ENCODE measurements around the gene TEDDM1.

TEDDM1 gene

DNA sequence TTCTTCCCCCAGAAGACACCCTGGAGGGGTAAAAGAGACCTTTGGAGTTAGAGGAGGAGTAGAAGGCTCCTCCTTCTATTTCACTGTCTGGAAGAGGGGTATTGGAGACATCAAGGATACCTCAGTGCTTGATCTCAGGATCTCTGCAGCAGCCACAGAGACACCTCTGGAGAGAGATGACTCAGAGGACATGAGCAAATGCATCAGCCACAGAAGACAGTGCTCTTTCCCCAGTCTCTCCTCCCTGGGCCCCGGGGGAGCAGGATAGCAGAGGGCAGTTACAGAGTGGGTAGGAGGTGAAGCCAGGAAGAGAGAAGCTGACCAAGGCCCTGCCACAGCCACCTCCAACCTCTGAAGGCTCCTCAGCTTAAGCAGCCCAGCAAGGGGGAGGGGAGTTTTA lies 15.3 kb upstream of the TEDDM1 start:
- Mint-ChIP-seq H3K36me3 (ENCODE audit: low read depth) (no peaks in the 10 kb centered on the region), H3K27ac (no peak overlapping the region), H3K4me1 (ENCODE audit: low read depth) (no peaks in the 10 kb centered on the region), H3K27me3 (peaks cover 36% of the 10 kb centered on the region), H3K4me3 (no peak overlapping the region), H3K9me3 (no peaks in the 10 kb centered on the region)
- no peak for DNase-seq

DNA sequence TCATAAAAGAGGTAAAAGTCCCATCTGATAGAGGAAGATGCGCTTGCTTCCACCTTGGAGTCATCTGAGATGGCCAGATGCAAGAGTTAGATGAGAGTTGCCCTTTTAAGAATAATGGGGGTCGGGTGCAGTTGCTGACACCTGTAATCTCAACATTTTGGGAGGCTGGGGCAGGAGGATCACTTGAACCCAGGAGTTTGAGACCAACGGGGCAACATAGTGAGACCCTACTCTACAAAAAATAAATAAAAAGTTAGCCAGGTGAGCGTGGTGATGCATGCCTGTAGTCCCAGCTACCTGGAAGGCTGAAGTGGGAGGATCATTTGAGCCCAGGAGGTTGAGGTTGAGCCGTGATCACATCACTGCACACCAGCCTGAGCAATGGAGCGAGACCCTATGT lies 13.5 kb upstream of the TEDDM1 start:
- Mint-ChIP-seq H3K9me3 (no peaks in the 10 kb centered on the region), H3K27me3 (peaks cover 38% of the 10 kb centered on the region), H3K4me3 (no peak overlapping the region), H3K4me1 (ENCODE audit: low read depth) (no peaks in the 10 kb centered on the region), H3K27ac (no peak overlapping the region), H3K36me3 (ENCODE audit: low read depth) (no peaks in the 10 kb centered on the region)
- DNase-seq: no peak

DNA sequence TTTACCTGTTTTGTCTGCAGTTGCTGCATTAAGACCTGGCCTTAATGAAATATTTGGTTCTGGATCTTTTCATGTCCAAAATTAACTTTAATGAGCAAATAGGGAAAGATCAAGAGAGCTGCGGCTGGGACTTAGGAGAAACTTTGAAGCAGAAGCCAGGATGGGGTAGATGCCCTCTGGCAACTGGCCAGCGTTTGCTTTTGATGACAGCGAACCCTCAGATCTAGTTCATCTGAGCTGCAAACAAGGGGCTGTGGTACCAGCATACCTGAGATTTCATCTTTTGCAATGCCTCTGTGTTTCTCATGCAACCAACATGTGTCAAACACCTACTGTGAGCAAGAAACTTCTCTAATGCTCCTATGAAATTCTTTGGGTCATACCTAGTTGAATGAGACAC lies 13.0 kb upstream of the TEDDM1 start:
- H3K27ac Mint-ChIP-seq: no peak overlapping the region
- no peak for DNase-seq
- no peak overlapping the region for H3K4me3 Mint-ChIP-seq
- H3K27me3 Mint-ChIP-seq: peaks cover 39% of the 10 kb centered on the region
- H3K9me3 Mint-ChIP-seq: no peaks in the 10 kb centered on the region
- no peaks in the 10 kb centered on the region for H3K4me1 Mint-ChIP-seq (ENCODE audit: low read depth)
- H3K36me3 Mint-ChIP-seq (ENCODE audit: low read depth): no peaks in the 10 kb centered on the region

DNA sequence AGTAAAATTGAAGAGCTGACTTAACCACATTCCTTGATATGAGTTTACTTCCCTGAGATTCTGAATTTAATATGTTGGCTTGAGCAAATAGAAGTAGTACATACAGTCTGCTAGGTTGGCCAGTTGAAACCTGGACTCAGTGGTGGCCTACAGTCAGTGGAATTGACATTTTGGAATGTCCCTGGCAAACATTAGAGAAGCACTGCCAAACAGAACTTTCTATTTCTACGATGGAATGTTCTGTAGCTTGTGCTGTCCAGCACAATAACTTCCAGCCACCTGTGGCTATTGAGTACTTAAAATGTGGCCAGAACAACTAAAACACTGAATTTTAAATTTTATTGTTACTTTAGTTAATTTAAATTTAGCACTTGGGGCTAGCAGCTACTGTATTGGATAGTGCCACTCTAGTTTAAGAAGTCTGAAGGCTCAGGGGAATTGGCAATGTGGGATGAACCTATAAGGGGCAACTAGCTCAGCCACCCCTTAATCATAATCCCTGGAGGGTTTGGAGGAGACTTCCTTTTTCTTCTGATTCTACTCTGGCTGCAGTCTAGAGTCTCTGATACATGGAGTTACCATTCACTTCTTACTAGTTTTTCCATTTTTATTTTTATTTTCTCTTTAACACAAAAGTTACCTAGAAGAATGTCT lies 10.3 kb upstream of the TEDDM1 start:
- Mint-ChIP-seq H3K36me3 (ENCODE audit: low read depth) (no peaks in the 10 kb centered on the region), H3K4me1 (ENCODE audit: low read depth) (no peaks in the 10 kb centered on the region), H3K27me3 (peaks cover 50% of the 10 kb centered on the region), H3K9me3 (no peaks in the 10 kb centered on the region), H3K4me3 (no peak overlapping the region), H3K27ac (no peak overlapping the region)
- no peak for DNase-seq

GRCh38 chr1:182410138-182410537 lies 9.7 kb upstream of the TEDDM1 start:
- Mint-ChIP-seq H3K36me3 (ENCODE audit: low read depth) (no peaks in the 10 kb centered on the region), H3K4me1 (ENCODE audit: low read depth) (no peaks in the 10 kb centered on the region), H3K27ac (no peak overlapping the region), H3K27me3 (peaks cover 51% of the 10 kb centered on the region), H3K9me3 (no peaks in the 10 kb centered on the region), H3K4me3 (no peak overlapping the region)
- no peak for DNase-seq

DNA sequence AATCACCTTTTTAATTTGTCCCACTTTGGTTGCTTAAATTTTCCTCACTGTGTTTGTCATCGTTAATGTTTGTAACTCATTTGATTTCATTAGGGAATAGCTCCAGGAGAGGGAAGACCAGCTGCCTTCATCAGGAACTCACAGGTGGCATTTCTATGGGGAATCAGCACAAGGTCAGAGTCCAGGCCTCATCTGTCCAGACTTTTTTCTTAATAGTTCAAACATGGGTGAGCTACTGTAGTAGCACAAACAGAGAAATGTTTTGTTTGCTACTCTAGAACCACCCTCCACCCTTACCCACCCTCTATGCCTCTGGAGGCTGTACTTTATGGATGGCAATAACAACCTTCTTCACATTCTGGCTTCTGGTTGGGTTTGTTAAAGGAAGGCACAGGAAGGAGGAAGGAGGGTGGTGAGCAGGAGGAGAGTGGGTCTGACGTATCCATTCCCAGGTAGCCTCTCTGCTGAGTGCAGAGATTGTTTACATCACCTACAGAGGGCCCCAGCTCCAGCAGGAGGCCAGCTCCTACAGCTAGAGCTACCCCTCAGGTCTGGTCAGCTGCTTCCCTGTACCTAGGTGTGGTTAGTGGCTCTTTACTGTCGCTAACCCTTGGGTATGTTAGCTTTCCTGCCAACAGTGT lies 8.1 kb upstream of the TEDDM1 start:
- no peaks in the 10 kb centered on the region for H3K9me3 Mint-ChIP-seq
- H3K36me3 Mint-ChIP-seq (ENCODE audit: low read depth): no peaks in the 10 kb centered on the region
- no peak overlapping the region for H3K4me3 Mint-ChIP-seq
- H3K27ac Mint-ChIP-seq: no peak overlapping the region
- peaks cover 41% of the 10 kb centered on the region for H3K27me3 Mint-ChIP-seq
- H3K4me1 Mint-ChIP-seq (ENCODE audit: low read depth): no peaks in the 10 kb centered on the region
- DNase-seq: no peak

DNA sequence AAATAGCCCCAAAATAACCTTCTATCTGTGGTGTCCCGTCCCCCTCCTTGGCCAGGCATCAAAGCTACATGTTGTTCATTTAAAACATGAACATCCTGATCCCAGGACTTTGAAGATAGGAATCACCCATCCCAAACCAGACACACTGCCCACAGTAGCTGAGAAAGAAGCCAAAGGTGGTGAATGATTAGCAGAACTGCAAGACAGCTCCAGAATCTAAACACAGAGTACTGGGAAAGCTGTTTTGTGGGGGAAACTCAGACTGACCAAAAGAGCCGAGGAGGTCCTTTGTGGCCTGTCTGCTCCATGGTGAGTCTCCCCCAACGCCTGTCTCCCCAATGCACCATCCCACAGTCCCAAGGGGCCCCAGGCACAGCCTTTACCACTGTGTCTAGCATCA lies 7.3 kb upstream of the TEDDM1 start:
- Mint-ChIP-seq H3K9me3 (no peaks in the 10 kb centered on the region), H3K27me3 (peaks cover 40% of the 10 kb centered on the region)

GRCh38 chr1:182406012-182406411 lies 5.5 kb upstream of the TEDDM1 start:
- no peak overlapping the region for H3K4me3 Mint-ChIP-seq
- H3K36me3 Mint-ChIP-seq (ENCODE audit: low read depth): no peaks in the 10 kb centered on the region
- no peaks in the 10 kb centered on the region for H3K9me3 Mint-ChIP-seq
- no peaks in the 10 kb centered on the region for H3K4me1 Mint-ChIP-seq (ENCODE audit: low read depth)
- H3K27ac Mint-ChIP-seq: no peak overlapping the region
- no peak for DNase-seq
- H3K27me3 Mint-ChIP-seq: peaks cover 40% of the 10 kb centered on the region

More for the DNA sequence above, 7.3 kb upstream of the TEDDM1 start:
- Mint-ChIP-seq H3K4me1 (ENCODE audit: low read depth) (no peaks in the 10 kb centered on the region), H3K4me3 (no peak overlapping the region), H3K36me3 (ENCODE audit: low read depth) (no peaks in the 10 kb centered on the region), H3K27ac (no peak overlapping the region)
- DNase-seq: no peak

DNA sequence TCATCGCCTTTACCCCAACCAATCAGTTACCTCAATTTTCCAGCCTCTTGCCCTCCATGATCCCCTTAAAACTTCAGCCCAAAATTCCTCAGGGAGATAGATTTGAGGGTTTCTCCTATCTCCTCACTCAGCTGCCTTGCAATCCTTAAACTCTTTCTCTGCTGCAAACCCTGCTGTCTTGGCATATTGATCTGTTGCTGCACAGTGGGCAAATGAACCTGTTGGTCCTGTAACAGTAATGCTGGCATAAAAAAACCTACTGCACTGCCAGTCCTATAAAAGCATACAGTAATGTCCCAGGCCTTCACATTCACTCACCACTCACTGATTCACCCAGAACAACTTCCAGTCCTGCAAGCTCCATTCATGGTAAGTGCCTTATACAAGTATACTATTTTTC lies 5.1 kb upstream of the TEDDM1 start:
- Mint-ChIP-seq H3K27ac (no peak overlapping the region), H3K36me3 (ENCODE audit: low read depth) (no peaks in the 10 kb centered on the region), H3K9me3 (no peaks in the 10 kb centered on the region), H3K4me3 (no peak overlapping the region), H3K27me3 (peaks cover 40% of the 10 kb centered on the region), H3K4me1 (ENCODE audit: low read depth) (no peaks in the 10 kb centered on the region)
- no peak for DNase-seq

GRCh38 chr1:182404781-182405180 lies 4.3 kb upstream of the TEDDM1 start:
- no peak overlapping the region for H3K27ac Mint-ChIP-seq
- no peaks in the 10 kb centered on the region for H3K36me3 Mint-ChIP-seq (ENCODE audit: low read depth)
- no peaks in the 10 kb centered on the region for H3K9me3 Mint-ChIP-seq
- no peak for DNase-seq
- no peaks in the 10 kb centered on the region for H3K4me1 Mint-ChIP-seq (ENCODE audit: low read depth)
- H3K27me3 Mint-ChIP-seq: peaks cover 37% of the 10 kb centered on the region
- H3K4me3 Mint-ChIP-seq: no peak overlapping the region

- H3K4me1 Mint-ChIP-seq (ENCODE audit: low read depth): peaks cover 4% of the 10 kb centered on the region
- no peak for DNase-seq
- H3K27ac Mint-ChIP-seq: no peak overlapping the region
- no peak overlapping the region for H3K4me3 Mint-ChIP-seq
- H3K36me3 Mint-ChIP-seq (ENCODE audit: low read depth): no peaks in the 10 kb centered on the region
- peaks cover 29% of the 10 kb centered on the region for H3K27me3 Mint-ChIP-seq
- H3K9me3 Mint-ChIP-seq: no peaks in the 10 kb centered on the region
These were observed 2.6 kb downstream of the TEDDM1 start for GRCh38 chr1:182397653-182398393.

DNA sequence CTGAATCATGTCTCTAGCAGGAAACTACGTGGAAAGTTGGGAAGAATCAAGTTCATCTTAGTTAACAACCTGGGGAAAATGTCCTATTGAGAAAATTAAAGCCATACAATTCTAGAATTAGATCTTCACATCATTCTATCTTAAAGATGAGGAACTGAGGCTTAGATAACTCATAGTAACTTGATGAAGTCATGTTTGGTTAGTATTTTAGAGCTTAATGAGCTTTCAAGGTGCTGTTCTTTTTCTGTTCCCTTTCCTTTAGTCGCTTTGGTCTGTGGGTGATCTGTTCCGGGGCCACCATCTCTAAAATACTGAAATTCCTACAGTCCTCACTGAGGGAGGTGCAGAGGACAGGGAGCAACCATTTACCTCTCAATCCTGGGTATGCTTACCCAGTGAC lies 4.6 kb downstream of the TEDDM1 start:
- DNase-seq: no peak
- Mint-ChIP-seq H3K4me1 (ENCODE audit: low read depth) (peaks cover 10% of the 10 kb centered on the region), H3K9me3 (no peaks in the 10 kb centered on the region), H3K27ac (no peak overlapping the region), H3K36me3 (ENCODE audit: low read depth) (peaks cover 3% of the 10 kb centered on the region), H3K27me3 (peaks cover 39% of the 10 kb centered on the region), H3K4me3 (no peak overlapping the region)

- Mint-ChIP-seq H3K9me3 (no peaks in the 10 kb centered on the region), H3K4me3 (no peak overlapping the region), H3K27ac (no peak overlapping the region), H3K36me3 (ENCODE audit: low read depth) (peaks cover 8% of the 10 kb centered on the region), H3K27me3 (peaks cover 51% of the 10 kb centered on the region), H3K4me1 (ENCODE audit: low read depth) (peaks cover 25% of the 10 kb centered on the region)
- no peak for DNase-seq
These were observed 6.3 kb downstream of the TEDDM1 start for GRCh38 chr1:182394055-182394775.

GRCh38 chr1:182392050-182393028 lies 8.1 kb downstream of the TEDDM1 start:
- Mint-ChIP-seq H3K36me3 (ENCODE audit: low read depth) (peaks cover 16% of the 10 kb centered on the region), H3K27ac (no peak overlapping the region), H3K27me3 (peaks cover 51% of the 10 kb centered on the region), H3K4me3 (peak overlapping the region; percentile 67), H3K9me3 (no peaks in the 10 kb centered on the region), H3K4me1 (ENCODE audit: low read depth) (peaks cover 26% of the 10 kb centered on the region)
- peak; percentile 53 for DNase-seq

Measured in activated T-cell treated with anti-CD3 and anti-CD28 coated beads, Interleukin-2, amount 50 U/mL, for 24 hours (primary cell).